Coronary artery (tissue), 2 donors: Measurements from ENCODE around the gene MAPKAP1.

Experiments used
- DNase-seq: peaks from one replicate; pipeline ENCODE4 v3.0.0-alpha.2; 2017; ENCODE audit warnings: low spot score
- H3K27ac ChIP-seq, 2 donors: fragments of 200-600 bp; sonication (generic); one replicate each; pipeline ENCODE4 v1.5.1; 2016 to 2019
- H3K4me3 ChIP-seq: fragments of 200-600 bp; sonication (generic); 2 replicates; pipeline ENCODE4 v1.5.1; 2016; ENCODE audit warnings: mild to moderate bottlenecking, moderate library complexity
- TF ChIP-seq, protein P1 (sequence below): fragments of 200-600 bp; sonication (generic); IDR thresholded peaks from one replicate; pipeline ENCODE4 v1.5.1; 2019; ENCODE audit warnings: antibody characterized with exemption

Gene MAPKAP1

DNA sequence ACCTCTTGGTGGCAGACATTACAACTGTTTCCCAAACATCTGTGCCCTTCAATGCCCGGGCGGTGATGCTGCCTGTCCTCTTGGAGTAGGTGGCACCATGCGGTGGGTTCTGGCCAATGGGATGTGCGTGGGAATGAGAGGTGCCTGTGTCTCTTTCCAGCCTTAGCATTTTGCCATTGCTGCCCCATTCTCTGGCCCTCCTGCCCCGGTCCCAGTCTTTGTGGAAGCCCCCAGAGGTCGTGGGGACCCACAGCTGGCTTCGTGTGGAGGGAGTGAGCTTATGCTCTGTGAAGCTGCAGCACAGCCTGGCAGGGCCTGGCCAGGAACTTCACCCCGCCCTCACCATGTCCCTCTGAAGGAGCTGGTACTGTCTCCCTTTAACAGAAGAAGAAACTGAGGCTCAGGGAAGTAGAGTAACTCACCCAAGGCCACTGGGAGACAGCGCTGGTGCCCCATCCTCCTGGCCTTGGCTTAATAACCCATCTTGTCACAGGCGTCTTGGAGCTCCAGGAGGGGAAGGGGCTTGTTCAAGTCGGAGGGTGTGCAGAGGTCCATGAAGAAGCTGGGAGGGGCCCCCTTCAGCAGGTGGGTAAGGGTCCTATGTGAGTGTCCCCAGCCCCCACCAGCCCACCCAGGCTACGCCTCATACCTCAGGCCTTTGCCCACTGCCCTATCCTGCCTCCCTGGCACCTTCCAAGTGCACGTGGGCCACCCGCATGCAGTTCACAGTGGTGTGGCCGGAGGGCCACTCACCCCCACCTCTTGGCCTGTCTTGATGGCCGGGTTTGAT lies 271.8 kb downstream of the MAPKAP1 start:
- TF ChIP-seq, protein P1, sequence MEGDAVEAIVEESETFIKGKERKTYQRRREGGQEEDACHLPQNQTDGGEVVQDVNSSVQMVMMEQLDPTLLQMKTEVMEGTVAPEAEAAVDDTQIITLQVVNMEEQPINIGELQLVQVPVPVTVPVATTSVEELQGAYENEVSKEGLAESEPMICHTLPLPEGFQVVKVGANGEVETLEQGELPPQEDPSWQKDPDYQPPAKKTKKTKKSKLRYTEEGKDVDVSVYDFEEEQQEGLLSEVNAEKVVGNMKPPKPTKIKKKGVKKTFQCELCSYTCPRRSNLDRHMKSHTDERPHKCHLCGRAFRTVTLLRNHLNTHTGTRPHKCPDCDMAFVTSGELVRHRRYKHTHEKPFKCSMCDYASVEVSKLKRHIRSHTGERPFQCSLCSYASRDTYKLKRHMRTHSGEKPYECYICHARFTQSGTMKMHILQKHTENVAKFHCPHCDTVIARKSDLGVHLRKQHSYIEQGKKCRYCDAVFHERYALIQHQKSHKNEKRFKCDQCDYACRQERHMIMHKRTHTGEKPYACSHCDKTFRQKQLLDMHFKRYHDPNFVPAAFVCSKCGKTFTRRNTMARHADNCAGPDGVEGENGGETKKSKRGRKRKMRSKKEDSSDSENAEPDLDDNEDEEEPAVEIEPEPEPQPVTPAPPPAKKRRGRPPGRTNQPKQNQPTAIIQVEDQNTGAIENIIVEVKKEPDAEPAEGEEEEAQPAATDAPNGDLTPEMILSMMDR: no peak
- Histone ChIP-seq H3K27ac (no peak overlapping the region), H3K4me3 (no peak overlapping the region)
- peak; percentile 53 for DNase-seq

- H3K4me3 ChIP-seq: no peak overlapping the region
- H3K27ac ChIP-seq: no peak overlapping the region
- no peak for DNase-seq
- TF ChIP-seq, protein P1: no peak
Measured at GRCh38 chr9:125433461-125434011, 273.5 kb downstream of the MAPKAP1 start.

DNA sequence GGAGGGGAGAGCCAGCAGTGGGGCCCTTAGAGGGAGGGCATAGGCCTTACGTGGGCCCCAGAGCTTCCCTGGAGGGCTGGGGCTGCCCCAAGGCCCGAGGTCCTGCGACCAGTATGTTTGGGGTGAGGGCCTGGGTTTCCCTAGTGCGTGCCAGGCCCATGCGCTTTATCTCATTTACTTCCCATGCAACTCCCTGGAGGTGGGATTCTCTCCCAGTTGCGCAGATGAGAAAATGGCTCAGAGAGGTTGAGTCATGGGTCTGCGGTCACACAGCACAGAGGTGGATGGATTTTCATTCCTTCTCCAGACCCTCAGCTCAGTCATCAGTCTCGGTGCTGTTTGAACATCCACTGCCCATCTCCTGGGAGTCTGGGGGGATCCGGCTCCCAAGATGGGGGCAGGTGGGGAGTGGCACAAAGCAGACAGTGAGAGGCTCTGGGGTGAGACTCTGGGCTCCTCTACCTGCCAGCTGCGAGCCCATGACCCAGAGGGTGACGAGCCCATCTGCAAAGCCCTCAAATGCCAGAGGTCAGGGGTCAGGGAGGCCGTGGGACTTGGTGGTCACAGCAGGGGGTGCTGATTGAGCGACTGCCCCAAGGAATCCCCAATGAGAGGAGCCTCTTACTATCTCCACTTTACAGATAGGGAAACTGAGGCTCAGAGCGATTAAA lies 274.2 kb downstream of the MAPKAP1 start:
- no peak for DNase-seq
- TF ChIP-seq, protein P1: no peak
- H3K27ac ChIP-seq: no peak overlapping the region
- no peak overlapping the region for H3K4me3 ChIP-seq

GRCh38 chr9:125431741-125432271 lies 275.2 kb downstream of the MAPKAP1 start:
- TF ChIP-seq, protein P1: no peak
- no peak overlapping the region for H3K4me3 ChIP-seq
- no peak for DNase-seq
- H3K27ac ChIP-seq: no peak overlapping the region

- no peak overlapping the region for H3K4me3 ChIP-seq
- no peak overlapping the region for H3K27ac ChIP-seq
- no peak for DNase-seq
- TF ChIP-seq, protein P1: no peak
Measured at GRCh38 chr9:125431012-125431305, 276.0 kb downstream of the MAPKAP1 start.

DNA sequence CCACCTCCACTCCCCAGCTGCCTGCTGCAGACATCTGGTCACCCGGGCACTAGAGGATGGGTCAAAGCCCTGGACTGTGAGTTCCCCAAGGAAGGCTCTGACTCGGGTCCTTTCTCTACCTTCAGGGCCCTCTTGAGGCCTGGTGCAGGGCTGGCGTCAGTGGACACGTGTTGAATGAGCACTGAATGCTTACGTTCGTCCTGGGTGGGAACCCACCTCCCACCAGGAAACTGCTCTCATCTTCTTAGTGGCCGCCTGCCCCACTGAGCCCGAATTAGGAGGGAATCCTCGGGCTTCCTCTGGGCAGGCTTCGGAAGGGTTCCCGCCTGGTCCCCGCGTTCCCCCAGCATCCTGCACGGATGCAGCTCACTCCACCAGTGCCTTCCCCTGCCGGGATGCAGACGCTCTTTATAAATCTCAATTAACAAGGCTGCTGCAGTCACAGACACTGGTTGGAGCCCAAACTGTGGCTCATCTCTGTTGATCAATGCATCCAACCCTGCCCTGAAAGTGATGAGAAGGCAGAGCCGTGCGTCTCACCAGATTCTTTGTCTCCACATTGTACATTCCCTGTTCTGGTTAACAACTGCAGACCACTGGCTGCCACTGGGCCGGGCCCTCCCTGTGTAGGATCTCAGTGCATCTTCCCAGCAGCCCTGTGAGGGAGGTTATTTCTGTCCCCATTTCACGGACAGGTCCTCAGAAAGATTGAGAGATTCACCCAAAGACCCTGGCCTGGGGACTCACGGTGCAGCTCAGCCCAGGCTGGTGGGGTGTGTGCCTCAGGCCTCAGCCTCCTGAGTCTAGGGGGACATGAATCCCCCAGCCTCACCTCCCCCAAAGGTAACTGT lies 276.6 kb downstream of the MAPKAP1 start:
- no peak for DNase-seq
- Histone ChIP-seq H3K4me3 (no peak overlapping the region), H3K27ac (no peak overlapping the region)
- TF ChIP-seq, protein P1: no peak
